HEK293 (cell line): Measurements from ENCODE around the gene DGKB.

Source experiments
- CTCF ChIA-PET: fragments of 350-600 bp; formaldehyde crosslinking; extraction: SDS; loops from one replicate; lab custom pipeline; 2021; ENCODE audit warnings: antibody characterized with exemption; lab: Yijun Ruan, JAX
- POLR2A ChIA-PET: fragments of 300-600 bp; formaldehyde crosslinking; extraction: SDS; loops from one replicate; lab custom pipeline; 2020; ENCODE audit warnings: antibody characterized with exemption, inconsistent platforms; lab: Yijun Ruan, JAX
- H3K27ac ChIP-seq: fragments of 200-500 bp; sonication (Bioruptor generic); 2 replicates; pipeline ENCODE4 v1.5.1; 2014; ENCODE audit warnings: low read depth, low read length, control low read depth, inconsistent platforms; ENCODE audit errors: extremely low read depth
- H3K36me3 ChIP-seq, 2 experiments: fragments of 200-500 bp in 1 of 2; sonication (Bioruptor generic) in 1 of 2; 1 replicate in 1 of 2; 2 replicates in 1 of 2; pipeline ENCODE4 v1.5.1; 2014 to 2017; ENCODE audit warnings: inconsistent platforms in 2 of 2, low read length in 2 of 2; ENCODE audit not compliant: control insufficient read depth in 2 of 2, insufficient read depth in 1 of 2
- H3K4me1 ChIP-seq: fragments of 200-500 bp; sonication (Bioruptor generic); 2 replicates; pipeline ENCODE4 v1.5.1; 2014; ENCODE audit warnings: mild to moderate bottlenecking, low read length, inconsistent platforms; ENCODE audit not compliant: control insufficient read depth, insufficient read depth
- H3K4me3 ChIP-seq: 2 replicates; pipeline ENCODE4 v1.5.1; 2011; ENCODE audit warnings: low read depth, mild to moderate bottlenecking, control low read depth, low read length, moderate library complexity
- H3K9me3 ChIP-seq: fragments of 200-500 bp; sonication (Bioruptor generic); 2 replicates; pipeline ENCODE4 v1.5.1; 2014; ENCODE audit warnings: low read depth, low read length, inconsistent platforms; ENCODE audit not compliant: control insufficient read depth, insufficient read depth
- ATF2 ChIP-seq: fragments of 450-650 bp; formaldehyde crosslinking; IDR thresholded peaks from 2 replicates; pipeline ENCODE4 v1.5.1; 2016; ENCODE audit warnings: missing biosample characterization, missing genetic modification characterization, low read depth
- BCL11A ChIP-seq: fragments of 450-650 bp; formaldehyde crosslinking; IDR thresholded peaks from 2 replicates; pipeline ENCODE4 v1.5.1; 2016; ENCODE audit warnings: low read depth, missing biosample characterization, missing genetic modification characterization
- HOXC10 ChIP-seq: sonication (generic); formaldehyde crosslinking; IDR thresholded peaks from 2 replicates; pipeline ENCODE4 v1.8.1; 2023; ENCODE audit warnings: mild to moderate bottlenecking, missing genetic modification reagents
- KLF17 ChIP-seq: fragments of 450-650 bp; formaldehyde crosslinking; IDR thresholded peaks from 2 replicates; pipeline ENCODE4 v1.5.1; 2016; ENCODE audit warnings: missing biosample characterization, missing genetic modification characterization
- TRIM28 ChIP-seq: IDR thresholded peaks from 2 replicates; pipeline ENCODE4 v1.6.1; 2011; ENCODE audit warnings: low read length, control low read depth, borderline replicate concordance
- ZBTB49 ChIP-seq: fragments of 450-650 bp; formaldehyde crosslinking; IDR thresholded peaks from 2 replicates; pipeline ENCODE4 v1.5.1; 2016; ENCODE audit warnings: missing biosample characterization, missing genetic modification characterization, low read depth
- ZBTB6 ChIP-seq: fragments of 450-650 bp; formaldehyde crosslinking; IDR thresholded peaks from 2 replicates; pipeline ENCODE4 v1.5.1; 2017; ENCODE audit warnings: missing biosample characterization, missing genetic modification characterization
- ZNF175 ChIP-seq: fragments of 450-650 bp; formaldehyde crosslinking; IDR thresholded peaks from 2 replicates; pipeline ENCODE4 v1.5.1; 2016; ENCODE audit warnings: missing biosample characterization, missing genetic modification characterization
- ZNF23 ChIP-seq: fragments of 450-650 bp; formaldehyde crosslinking; IDR thresholded peaks from 2 replicates; pipeline ENCODE4 v1.5.1; 2016; ENCODE audit warnings: missing biosample characterization, missing genetic modification characterization, borderline replicate concordance
- ZNF302 ChIP-seq: fragments of 450-650 bp; formaldehyde crosslinking; IDR thresholded peaks from 2 replicates; pipeline ENCODE4 v1.5.1; 2016; ENCODE audit warnings: missing biosample characterization, missing genetic modification characterization, low read depth
- ZNF324 ChIP-seq: fragments of 450-650 bp; formaldehyde crosslinking; IDR thresholded peaks from 2 replicates; pipeline ENCODE4 v1.5.1; 2016; ENCODE audit warnings: missing biosample characterization, missing genetic modification characterization
- ZNF37A ChIP-seq: fragments of 450-650 bp; IDR thresholded peaks from 2 replicates; pipeline ENCODE4 v1.5.1; 2018; ENCODE audit warnings: missing biosample characterization, missing genetic modification characterization
- ZNF473 ChIP-seq: fragments of 450-650 bp; formaldehyde crosslinking; IDR thresholded peaks from 2 replicates; pipeline ENCODE4 v1.5.1; 2017; ENCODE audit warnings: missing biosample characterization, missing genetic modification characterization
- ZNF510 ChIP-seq: fragments of 450-650 bp; formaldehyde crosslinking; IDR thresholded peaks from 2 replicates; pipeline ENCODE4 v1.5.1; 2018; ENCODE audit warnings: mild to moderate bottlenecking, missing genetic modification characterization, missing biosample characterization; ENCODE audit not compliant: insufficient replicate concordance
- ZNF549 ChIP-seq: fragments of 450-650 bp; IDR thresholded peaks from 2 replicates; pipeline ENCODE4 v1.5.1; 2018; ENCODE audit warnings: missing biosample characterization, missing genetic modification characterization, mild to moderate bottlenecking, inconsistent platforms, moderate library complexity
- ZNF561 ChIP-seq: fragments of 450-650 bp; IDR thresholded peaks from 2 replicates; pipeline ENCODE4 v1.5.1; 2018; ENCODE audit warnings: missing biosample characterization, missing genetic modification characterization, borderline replicate concordance
- ZNF580 ChIP-seq: fragments of 450-650 bp; formaldehyde crosslinking; IDR thresholded peaks from 2 replicates; pipeline ENCODE4 v1.5.1; 2016; ENCODE audit warnings: missing biosample characterization, missing genetic modification characterization
- ZNF701 ChIP-seq: fragments of 450-650 bp; formaldehyde crosslinking; IDR thresholded peaks from 2 replicates; pipeline ENCODE4 v1.5.1; 2016; ENCODE audit warnings: missing biosample characterization, missing genetic modification characterization
- ZNF704 ChIP-seq: fragments of 450-650 bp; formaldehyde crosslinking; IDR thresholded peaks from 2 replicates; pipeline ENCODE4 v1.5.1; 2016; ENCODE audit warnings: missing biosample characterization, missing genetic modification characterization
- ZNF707 ChIP-seq: fragments of 450-650 bp; formaldehyde crosslinking; IDR thresholded peaks from 2 replicates; pipeline ENCODE4 v1.5.1; 2016; ENCODE audit warnings: missing biosample characterization, missing genetic modification characterization
- ZNF776 ChIP-seq: fragments of 450-650 bp; formaldehyde crosslinking; IDR thresholded peaks from 2 replicates; pipeline ENCODE4 v1.5.0; 2017; ENCODE audit warnings: missing biosample characterization, missing genetic modification characterization, borderline replicate concordance
- ZNF785 ChIP-seq: fragments of 450-650 bp; formaldehyde crosslinking; IDR thresholded peaks from 2 replicates; pipeline ENCODE4 v1.5.1; 2016; ENCODE audit warnings: missing biosample characterization, missing genetic modification characterization
- ZNF791 ChIP-seq: fragments of 450-650 bp; formaldehyde crosslinking; IDR thresholded peaks from 2 replicates; pipeline ENCODE4 v1.5.1; 2016; ENCODE audit warnings: missing biosample characterization, missing genetic modification characterization
- ZNF792 ChIP-seq: fragments of 450-650 bp; formaldehyde crosslinking; IDR thresholded peaks from 2 replicates; pipeline ENCODE4 v1.5.1; 2016; ENCODE audit warnings: missing biosample characterization, missing genetic modification characterization
- ZXDB ChIP-seq: fragments of 450-650 bp; formaldehyde crosslinking; IDR thresholded peaks from 2 replicates; pipeline ENCODE4 v1.5.1; 2016; ENCODE audit warnings: missing biosample characterization, missing genetic modification characterization
- TF ChIP-seq, protein P1 (sequence below): fragments of 450-650 bp; formaldehyde crosslinking; IDR thresholded peaks from 2 replicates; pipeline ENCODE4 v1.5.1; 2016; ENCODE audit warnings: missing biosample characterization, missing genetic modification characterization

The DGKB gene

DNA sequence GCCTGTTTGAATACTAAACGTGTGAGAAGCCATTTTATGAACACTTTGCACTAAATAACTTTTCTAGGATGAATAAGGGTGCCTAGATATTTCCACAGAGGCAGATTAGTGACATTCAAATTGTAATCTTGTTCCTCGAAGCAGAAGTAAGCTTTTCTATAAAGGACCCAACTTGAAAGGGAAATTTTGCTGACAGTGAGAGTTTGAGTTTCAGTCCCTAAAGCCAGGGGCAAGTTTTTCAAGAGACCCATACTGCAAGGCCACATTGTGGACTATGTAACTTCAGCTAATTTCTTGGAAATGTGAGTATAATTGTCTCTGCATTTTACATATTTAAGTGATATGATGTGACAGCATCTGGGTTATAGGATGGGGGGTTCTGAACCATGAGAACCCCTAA lies 525.8 kb downstream of the DGKB start (continued):
- TF ChIP-seq ATF2 (tag by site-specific recombination): no peak
- no peak for TF ChIP-seq ZNF704 (tag by site-specific recombination)
- TF ChIP-seq, protein P1, sequence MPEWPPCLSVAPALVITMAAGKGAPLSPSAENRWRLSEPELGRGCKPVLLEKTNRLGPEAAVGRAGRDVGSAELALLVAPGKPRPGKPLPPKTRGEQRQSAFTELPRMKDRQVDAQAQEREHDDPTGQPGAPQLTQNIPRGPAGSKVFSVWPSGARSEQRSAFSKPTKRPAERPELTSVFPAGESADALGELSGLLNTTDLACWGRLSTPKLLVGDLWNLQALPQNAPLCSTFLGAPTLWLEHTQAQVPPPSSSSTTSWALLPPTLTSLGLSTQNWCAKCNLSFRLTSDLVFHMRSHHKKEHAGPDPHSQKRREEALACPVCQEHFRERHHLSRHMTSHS: no peak
- no peak for TF ChIP-seq ZNF175
- TF ChIP-seq ZNF510 (tag by site-specific recombination): no peak
- no peak for TF ChIP-seq ZBTB6 (tag by site-specific recombination)
- TF ChIP-seq, all 188 proteins: peak for 0

DNA sequence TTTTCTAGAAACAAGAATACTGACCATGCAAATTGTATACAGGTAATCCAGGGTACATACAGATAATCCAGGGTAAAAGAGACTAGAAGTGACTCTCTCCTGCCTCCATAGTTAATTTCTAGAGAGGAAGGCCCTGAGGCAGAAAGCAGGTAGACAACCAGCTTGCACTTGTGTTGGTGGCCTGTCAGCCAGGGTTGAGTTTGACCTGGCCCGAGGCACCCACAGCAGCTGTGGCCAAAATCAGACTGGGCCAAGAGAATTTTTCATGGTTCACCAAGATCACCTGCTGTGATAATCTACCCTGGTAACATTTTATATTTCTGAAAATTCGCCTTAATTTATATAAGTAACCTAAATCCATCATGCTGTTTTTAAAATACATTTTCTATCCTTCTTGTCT lies 526.6 kb downstream of the DGKB start:
- H3K9me3 ChIP-seq: no peaks in the 10 kb centered on the region
- no peak overlapping the region for H3K4me3 ChIP-seq
- ChIA-PET CTCF (no interaction called here), POLR2A (no interaction called here)
- H3K4me1 ChIP-seq: no peaks in the 10 kb centered on the region
- no peaks in the 10 kb centered on the region for H3K36me3 ChIP-seq
- TF ChIP-seq ZBTB49 (tag by site-specific recombination): no peak
- TF ChIP-seq ZNF324 (tag by site-specific recombination): no peak
- TF ChIP-seq BCL11A (tag by site-specific recombination): no peak
- no peak for TF ChIP-seq ZNF561 (tag by site-specific recombination)
- no peak for TF ChIP-seq ZNF473 (tag by site-specific recombination)
- no peak for TF ChIP-seq HOXC10 (CRISPR knock-in tag)
- TF ChIP-seq ZNF23: no peak
- TF ChIP-seq ZNF791 (tag by site-specific recombination): no peak
- TF ChIP-seq ZNF707: no peak
- no peak for TF ChIP-seq ZNF549 (tag by site-specific recombination)
- TF ChIP-seq ZNF701 (tag by site-specific recombination): no peak
- TF ChIP-seq ZNF302 (tag by site-specific recombination): no peak
- no peak for TF ChIP-seq ZNF776 (tag by site-specific recombination)
- no peak for TF ChIP-seq ZNF37A (tag by site-specific recombination)
- no peak for TF ChIP-seq ZXDB
- no peak for TF ChIP-seq TRIM28
- no peak for TF ChIP-seq ZNF792
- no peak for TF ChIP-seq ZNF580
- TF ChIP-seq ZNF785 (tag by site-specific recombination): no peak
- TF ChIP-seq KLF17 (tag by site-specific recombination): no peak
- H3K27ac ChIP-seq: no peak overlapping the region
